Stomach (tissue), 4 donors: ENCODE results near the gene SLC35C1.

Source experiments
- POLR2A ChIP-seq, 4 donors: fragments of 450-650 bp; IDR thresholded peaks; one replicate each; pipeline ENCODE4 v1.6.1; 2016; ENCODE audit warnings: antibody characterized with exemption in 4 of 4, control low read depth in 2 of 4, mild to moderate bottlenecking in 1 of 4, moderate library complexity in 1 of 4
- POLR2AphosphoS5 ChIP-seq, 3 donors: sonication (generic); formaldehyde crosslinking; IDR thresholded peaks; one replicate each; pipeline ENCODE4 v1.6.1; 2016; ENCODE audit warnings: antibody characterized with exemption in 3 of 3
- TF ChIP-seq, protein P1 (sequence below), 7 experiments: fragments of 450-650 bp in 4 of 7; fragments of 200-600 bp in 3 of 7; sonication (generic) in 3 of 7; IDR thresholded peaks; one replicate each; pipeline ENCODE4 v1.5.1; 2016 to 2019; ENCODE audit warnings: antibody characterized with exemption in 7 of 7, control low read depth in 2 of 7, mild to moderate bottlenecking in 1 of 7

DNA sequence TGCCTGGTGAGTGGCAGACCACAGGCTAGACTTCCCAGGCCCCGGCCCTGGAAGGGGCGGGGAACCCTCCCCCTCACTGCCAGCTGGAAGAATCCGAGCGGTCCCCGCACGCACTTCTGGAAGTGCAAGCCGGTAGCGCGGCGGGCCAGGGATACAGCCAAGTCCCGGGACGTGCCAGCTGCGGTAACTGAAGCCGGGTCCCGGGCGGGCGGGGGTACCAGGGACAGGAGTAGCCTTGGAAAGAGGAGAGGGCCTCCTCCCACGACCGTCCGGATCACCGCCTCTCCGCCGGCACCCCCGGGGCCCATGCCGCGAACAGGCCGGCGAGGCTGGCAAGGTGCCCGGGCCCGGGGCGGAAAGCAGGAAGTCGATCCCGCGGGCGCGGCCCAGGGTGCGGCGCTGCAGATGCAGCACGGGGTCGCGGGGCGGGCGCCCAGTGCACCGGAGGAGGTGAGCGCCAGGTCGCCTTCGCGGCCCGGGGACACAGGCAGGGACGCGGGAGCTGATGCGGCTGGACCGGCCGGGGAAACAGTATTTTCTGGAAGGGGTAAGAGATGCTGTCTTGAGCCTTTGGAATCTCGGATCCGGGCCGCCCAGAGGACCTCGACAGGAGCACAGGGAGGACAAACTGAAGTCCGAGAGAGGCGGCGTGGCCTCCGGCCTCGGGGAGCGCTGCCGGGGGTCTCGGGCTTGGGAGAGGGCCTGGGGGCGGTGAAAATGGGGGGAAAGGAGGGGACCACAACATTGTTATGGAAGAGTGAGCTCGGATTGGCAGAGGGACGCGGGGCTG, 783 bp upstream of the SLC35C1 start:
- TF ChIP-seq, protein P1, sequence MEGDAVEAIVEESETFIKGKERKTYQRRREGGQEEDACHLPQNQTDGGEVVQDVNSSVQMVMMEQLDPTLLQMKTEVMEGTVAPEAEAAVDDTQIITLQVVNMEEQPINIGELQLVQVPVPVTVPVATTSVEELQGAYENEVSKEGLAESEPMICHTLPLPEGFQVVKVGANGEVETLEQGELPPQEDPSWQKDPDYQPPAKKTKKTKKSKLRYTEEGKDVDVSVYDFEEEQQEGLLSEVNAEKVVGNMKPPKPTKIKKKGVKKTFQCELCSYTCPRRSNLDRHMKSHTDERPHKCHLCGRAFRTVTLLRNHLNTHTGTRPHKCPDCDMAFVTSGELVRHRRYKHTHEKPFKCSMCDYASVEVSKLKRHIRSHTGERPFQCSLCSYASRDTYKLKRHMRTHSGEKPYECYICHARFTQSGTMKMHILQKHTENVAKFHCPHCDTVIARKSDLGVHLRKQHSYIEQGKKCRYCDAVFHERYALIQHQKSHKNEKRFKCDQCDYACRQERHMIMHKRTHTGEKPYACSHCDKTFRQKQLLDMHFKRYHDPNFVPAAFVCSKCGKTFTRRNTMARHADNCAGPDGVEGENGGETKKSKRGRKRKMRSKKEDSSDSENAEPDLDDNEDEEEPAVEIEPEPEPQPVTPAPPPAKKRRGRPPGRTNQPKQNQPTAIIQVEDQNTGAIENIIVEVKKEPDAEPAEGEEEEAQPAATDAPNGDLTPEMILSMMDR (IDR thresholded peaks at IDR 0.05): no peak
- TF ChIP-seq POLR2A (IDR thresholded peaks at IDR 0.05) (no peak), POLR2AphosphoS5 (IDR thresholded peaks at IDR 0.05) (peak; percentile 20 to 86 (median 81))
